ENCODE measurements around the gene EFCAB13.

EFCAB13 gene

GRCh38 chr17:47323382-47324223, at the start of gene EFCAB13:
Gene EFCAB13 (plus strand): TSS chr17:47323955. CDS start chr17:47328354, 4,399 bp downstream.
- no peak for FAIRE-seq

GRCh38 chr17:47274319-47275069, 49.3 kb upstream of the EFCAB13 start:
- no peak for FAIRE-seq

GRCh38 chr17:47275245-47275984, 48.3 kb upstream of the EFCAB13 start:
- no peak for FAIRE-seq

GRCh38 chr17:47276444-47276843, 47.3 kb upstream of the EFCAB13 start:
- no peak for FAIRE-seq

- no peak for FAIRE-seq
Observed at GRCh38 chr17:47276868-47277267, 46.9 kb upstream of the EFCAB13 start.

GRCh38 chr17:47277921-47278320, 45.8 kb upstream of the EFCAB13 start:
- FAIRE-seq: no peak

GRCh38 chr17:47278561-47278960, 45.2 kb upstream of the EFCAB13 start:
- no peak for FAIRE-seq

- no peak for FAIRE-seq
Observed at GRCh38 chr17:47279062-47279801, 44.5 kb upstream of the EFCAB13 start.

GRCh38 chr17:47280072-47280811, 43.5 kb upstream of the EFCAB13 start:
- no peak for FAIRE-seq

GRCh38 chr17:47281216-47281615, 42.5 kb upstream of the EFCAB13 start:
- no peak for FAIRE-seq

- FAIRE-seq: no peak
Observed at GRCh38 chr17:47285003-47285402, 38.8 kb upstream of the EFCAB13 start.

- no peak for FAIRE-seq
Observed at GRCh38 chr17:47286198-47286914, 37.4 kb upstream of the EFCAB13 start.

GRCh38 chr17:47287068-47287467, 36.7 kb upstream of the EFCAB13 start:
- FAIRE-seq: no peak

- no peak for FAIRE-seq
Observed at GRCh38 chr17:47287639-47288038, 36.1 kb upstream of the EFCAB13 start.

- no peak for FAIRE-seq
Observed at GRCh38 chr17:47288531-47289116, 35.1 kb upstream of the EFCAB13 start.

GRCh38 chr17:47289302-47289701, 34.5 kb upstream of the EFCAB13 start:
- FAIRE-seq: no peak

GRCh38 chr17:47290870-47291241, 32.9 kb upstream of the EFCAB13 start:
- no peak for FAIRE-seq

- no peak for FAIRE-seq
Observed at GRCh38 chr17:47291242-47291873, 32.4 kb upstream of the EFCAB13 start.

GRCh38 chr17:47292206-47292605, 31.5 kb upstream of the EFCAB13 start:
- no peak for FAIRE-seq

All from TTC549 (cell line).